Dermis microvascular lymphatic vessel endothelial cell (primary cell): Measurements from ENCODE around the gene DACT1. TPM values are rescaled to one million over a fixed set of nuclear protein-coding genes. Genes with fewer than 3 reads are reported as not detected.
"Not testable (repeated sequence)": the region's sequence is repeated elsewhere in the genome, so short reads cannot be mapped to it uniquely, and the experiment has no call there.

Source experiments
- DNase-seq, 2 donors: peaks; one replicate each; pipeline versions ENCODE4 v3.0.0 to v3.0.0-alpha.2; 2010; ENCODE audit warnings: low read depth in 2 of 2
- total RNA-seq: library from RNA; depleted of rRNA; stranded (reverse); fragments of >200 nt; gene quantifications from 2 replicates; pipeline ENCODE4 v1.2.1, GENCODE V29; 2014

The DACT1 gene, protein sequence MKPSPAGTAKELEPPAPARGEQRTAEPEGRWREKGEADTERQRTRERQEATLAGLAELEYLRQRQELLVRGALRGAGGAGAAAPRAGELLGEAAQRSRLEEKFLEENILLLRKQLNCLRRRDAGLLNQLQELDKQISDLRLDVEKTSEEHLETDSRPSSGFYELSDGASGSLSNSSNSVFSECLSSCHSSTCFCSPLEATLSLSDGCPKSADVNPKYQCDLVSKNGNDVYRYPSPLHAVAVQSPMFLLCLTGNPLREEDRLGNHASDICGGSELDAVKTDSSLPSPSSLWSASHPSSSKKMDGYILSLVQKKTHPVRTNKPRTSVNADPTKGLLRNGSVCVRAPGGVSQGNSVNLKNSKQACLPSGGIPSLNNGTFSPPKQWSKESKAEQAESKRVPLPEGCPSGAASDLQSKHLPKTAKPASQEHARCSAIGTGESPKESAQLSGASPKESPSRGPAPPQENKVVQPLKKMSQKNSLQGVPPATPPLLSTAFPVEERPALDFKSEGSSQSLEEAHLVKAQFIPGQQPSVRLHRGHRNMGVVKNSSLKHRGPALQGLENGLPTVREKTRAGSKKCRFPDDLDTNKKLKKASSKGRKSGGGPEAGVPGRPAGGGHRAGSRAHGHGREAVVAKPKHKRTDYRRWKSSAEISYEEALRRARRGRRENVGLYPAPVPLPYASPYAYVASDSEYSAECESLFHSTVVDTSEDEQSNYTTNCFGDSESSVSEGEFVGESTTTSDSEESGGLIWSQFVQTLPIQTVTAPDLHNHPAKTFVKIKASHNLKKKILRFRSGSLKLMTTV
- total RNA-seq: 0.13 TPM in 2 replicates

DNA sequence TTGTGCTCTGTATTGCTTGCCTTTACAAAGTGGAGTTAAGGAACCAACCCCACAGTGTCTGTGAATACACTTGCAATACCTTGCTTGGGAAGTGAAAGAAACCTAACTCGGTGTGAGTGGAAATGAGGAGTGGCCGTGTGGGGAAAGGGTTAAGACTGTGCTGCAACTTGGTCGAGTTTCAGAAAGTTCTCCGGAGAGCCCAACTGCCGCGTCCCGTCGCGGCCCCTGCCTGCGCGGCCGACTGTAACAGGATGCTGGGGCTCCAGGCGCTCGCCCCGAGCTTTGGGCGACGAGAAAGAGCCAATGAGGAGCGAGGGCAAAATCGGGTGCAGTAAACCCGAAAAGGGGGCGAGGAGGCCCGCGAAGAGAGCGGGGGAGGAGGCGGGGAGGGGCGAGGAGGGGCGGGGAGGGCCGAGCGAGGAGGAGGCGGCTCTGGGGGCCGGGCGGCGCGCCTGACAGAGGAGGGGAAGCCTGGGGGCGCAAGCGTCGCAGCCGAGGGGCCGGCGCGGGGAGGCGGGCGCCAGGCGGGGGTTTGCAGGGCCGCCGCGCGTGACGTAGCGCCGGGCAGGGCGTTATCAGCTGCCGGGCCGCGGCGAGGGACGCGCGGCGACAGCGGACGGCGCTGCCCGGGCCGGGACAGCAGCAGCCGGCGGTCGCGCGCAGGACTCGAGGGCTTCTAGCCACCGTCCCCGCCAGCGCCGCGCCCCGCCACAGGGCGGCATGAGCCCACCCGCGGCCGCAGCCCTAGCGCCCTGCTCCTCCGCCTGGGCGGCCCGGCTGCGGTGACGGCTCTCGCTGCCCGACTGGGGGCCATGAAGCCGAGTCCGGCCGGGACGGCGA is at the start of gene DACT1:
Gene DACT1, plus strand, starts transcription at position 572 of the 840 bp plus-strand sequence. Its CDS starts 241 bp downstream, at position 813.
- DNase-seq: peak; percentile 2 to 64

DNA sequence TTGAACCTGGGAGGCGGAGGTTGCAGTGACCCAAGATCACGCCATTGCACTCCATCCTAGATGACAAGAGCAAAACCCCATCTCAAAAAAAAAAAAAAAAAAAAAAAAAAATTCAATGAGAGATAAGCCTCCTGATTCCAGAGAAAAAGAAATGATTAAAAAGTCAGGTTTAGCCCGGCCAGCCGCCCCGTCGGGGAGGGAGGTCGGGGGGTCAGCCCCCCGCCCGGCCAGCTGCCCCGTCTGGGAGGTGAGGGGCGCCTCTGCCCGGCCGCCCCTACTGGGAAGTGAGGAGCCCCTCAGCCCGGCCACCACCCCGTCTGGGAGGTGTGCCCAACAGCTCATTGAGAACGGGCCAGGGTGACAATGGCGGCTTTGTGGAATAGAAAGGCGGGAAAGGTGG is 49.4 kb upstream of the DACT1 start:
- not testable (repeated sequence) for DNase-seq

GRCh38 chr14:58593977-58594376 is 43.8 kb upstream of the DACT1 start:
- DNase-seq: no peak

DNA sequence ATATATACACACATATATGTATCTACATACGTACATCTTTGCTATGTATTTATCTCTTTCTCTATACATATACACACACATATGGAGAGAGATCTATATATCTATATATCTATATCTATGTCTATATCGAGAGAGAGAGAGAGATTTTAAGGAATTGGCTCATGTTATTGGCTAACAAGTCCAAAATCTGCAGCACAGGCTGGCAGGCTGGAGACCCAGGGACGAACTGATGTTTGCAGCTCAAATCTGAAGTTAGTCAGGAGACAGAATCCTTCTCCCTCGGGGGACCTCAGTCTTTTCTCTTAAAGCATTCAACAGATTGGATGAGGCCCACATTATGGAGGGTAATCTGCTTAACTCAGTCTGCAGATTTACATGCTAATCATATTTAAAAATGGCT is 40.7 kb upstream of the DACT1 start:
- no peak for DNase-seq

DNA sequence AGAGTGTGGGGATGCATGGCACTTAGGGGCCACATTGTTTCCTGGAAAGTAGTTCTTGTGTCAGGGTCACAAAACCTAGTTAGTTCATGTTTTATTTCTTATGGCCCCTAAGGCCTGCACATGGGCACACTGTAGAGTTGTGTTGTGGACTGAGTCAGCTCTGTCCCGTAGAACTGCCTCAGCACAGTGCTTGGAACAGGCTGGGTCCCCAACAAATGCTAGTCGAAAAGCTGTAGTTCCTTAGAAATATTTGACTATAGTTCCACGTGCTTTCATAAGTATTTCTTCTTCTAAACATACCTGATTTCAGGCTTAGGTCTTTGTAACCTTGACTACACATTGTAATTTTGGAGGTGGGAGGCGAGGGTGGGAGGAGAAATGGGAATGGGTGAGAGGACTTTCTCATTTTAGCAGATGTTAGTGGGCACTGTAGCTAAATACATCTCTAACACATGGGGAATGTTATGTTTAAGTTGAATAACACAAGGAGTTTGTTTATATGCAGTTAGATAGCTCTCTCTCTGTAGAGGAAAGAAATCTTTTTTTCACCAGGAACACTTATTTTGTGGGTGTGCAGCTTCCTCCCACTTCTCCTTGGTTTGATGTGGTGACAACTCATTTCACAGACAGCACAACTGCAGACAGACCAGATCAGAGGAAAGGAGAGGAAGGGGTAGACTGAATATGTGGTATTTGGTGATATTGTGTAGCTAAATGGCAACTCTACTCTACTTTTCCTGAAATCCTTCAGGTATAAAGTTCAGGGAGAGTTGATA is 39.5 kb upstream of the DACT1 start:
- DNase-seq: no peak

GRCh38 chr14:58598804-58599525 is 38.8 kb upstream of the DACT1 start:
- DNase-seq: no peak

DNA sequence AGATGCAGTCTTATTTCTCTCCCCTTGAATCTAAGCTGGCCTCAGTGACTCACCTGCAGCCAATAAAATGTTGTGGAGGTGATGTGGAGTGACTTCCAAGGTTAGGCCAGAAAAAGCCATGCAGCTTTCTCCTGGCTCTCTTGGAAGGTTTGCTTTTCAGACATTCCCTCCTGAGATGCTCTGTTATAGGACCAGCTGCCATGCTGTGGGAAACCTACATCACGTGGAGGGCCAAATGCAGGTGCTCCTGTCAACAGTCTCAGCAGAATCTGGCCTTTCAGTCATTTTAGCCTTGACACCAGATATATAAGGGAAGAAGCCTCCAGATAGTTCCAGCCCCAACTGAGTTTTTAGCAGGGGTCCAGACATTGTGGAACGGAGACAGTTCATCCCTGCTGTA is 38.1 kb upstream of the DACT1 start:
- no peak for DNase-seq

DNA sequence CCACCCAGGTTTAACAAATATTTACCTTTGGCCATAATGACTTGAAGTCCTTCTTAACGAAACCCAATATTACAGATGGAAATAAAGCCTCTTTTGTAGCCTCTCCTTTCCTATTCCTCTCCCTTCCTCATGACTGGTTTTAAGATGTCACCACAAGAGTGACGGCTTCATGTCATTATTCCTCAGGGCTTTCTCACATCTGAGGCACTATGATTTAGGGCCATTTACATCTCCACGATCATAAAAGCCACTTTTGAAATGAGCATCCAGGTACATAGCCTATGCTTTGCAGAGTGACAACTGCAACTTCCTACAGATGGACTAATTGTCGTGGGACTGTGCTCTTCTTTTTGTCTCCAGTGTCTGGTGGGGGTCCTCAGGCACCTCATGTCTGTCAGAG is 32.3 kb upstream of the DACT1 start:
- no peak for DNase-seq

DNA sequence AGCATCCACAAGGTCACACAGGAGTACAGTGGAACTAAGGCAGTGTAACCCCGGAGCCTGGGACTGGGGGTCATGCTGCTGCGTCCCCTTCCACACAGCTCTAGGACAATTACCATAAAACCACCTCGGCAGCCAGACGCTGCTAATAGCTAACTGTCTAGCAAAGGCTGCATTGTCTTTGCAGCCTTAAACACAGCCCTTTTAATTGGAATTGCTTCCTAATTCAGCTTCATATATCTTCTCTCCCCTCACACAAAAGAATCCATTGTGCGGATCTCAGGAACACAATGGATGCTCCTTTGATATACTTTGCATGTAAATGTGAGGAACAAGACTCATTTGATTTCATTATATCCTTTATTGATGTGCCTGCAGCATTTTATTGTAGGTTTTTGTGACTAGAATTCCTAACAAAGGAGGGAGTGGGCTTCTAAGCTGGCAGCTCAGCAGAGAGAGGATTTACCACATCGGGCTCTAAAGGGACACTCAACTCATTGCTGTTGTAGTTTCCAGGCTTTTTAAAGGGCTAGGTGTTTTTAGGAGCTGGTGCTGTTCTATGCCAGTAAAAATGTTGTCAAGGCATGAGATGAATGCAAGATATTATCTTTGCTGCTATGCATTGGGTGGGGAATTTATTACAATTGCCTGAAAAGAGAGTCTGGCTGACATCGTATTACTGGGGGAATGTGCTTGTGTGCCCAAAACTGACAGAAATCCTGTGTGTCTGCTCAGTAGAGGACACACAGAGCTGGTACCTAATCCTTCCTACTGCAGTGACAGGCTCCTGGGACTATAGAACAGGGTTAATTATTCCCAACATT is 30.4 kb upstream of the DACT1 start:
- no peak for DNase-seq

DNA sequence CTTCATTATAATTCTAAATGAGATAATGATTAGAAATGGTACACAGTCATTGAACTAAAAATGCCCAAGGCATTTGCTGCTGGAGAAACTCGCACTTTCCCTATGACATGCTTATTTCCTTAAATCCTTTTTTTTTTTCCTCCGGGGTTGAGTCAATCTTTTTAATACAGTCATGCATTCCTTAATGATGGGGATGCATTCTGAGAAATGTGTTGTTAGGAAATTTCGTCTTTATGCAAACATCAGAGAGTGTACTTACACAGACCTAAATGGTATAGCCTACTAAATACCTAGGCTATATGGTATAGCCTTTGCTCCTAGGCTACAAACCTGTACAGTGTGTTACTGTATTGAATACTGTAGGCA is 29.8 kb upstream of the DACT1 start:
- no peak for DNase-seq

GRCh38 chr14:58617619-58618018 is 20.1 kb upstream of the DACT1 start:
- DNase-seq: no peak

DNA sequence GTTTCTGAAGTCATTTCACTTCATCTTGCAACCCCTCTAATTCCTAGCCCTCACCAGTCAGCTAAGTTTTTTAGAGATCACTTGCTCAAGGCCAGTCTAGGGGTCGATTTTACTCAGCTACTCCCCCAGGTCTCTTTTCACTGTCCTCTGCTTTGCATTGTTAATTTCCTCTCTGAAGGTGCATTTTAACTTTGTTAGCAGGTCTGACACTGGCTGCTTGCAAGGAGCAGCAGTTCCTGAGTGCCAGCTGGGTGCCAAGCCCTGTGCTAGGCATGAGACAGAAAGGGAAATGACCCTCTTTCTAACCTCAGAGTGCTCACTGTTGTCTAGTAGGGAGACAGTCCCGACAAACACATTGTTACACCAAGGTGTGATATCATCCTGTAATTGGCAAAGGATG is 17.8 kb upstream of the DACT1 start:
- DNase-seq: no peak

- no peak for DNase-seq
These were observed 12.3 kb upstream of the DACT1 start for GRCh38 chr14:58625438-58625837.

- no peak for DNase-seq
These were observed 11.3 kb upstream of the DACT1 start for GRCh38 chr14:58626431-58626831.

DNA sequence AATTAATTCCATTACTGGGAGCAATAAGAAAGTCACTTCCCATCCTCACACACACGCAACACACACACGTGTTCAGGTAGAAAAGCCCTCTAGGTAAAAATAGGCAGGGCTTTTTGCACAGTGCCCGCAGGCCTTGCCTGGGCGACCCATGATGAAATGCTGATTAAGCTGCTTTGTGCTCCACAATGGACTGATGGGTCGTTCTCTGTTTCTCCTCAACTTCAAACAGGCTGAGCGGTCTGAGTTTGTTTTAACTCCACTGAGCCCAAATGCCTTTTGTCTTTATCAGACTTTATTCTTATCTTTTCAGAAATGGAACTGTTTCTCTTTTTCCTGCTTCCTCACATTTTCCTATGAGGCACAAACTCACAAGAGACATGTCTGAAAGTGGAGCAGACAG is 9.4 kb upstream of the DACT1 start:
- no peak for DNase-seq

- DNase-seq: no peak
These were observed 8.5 kb upstream of the DACT1 start for GRCh38 chr14:58629281-58629680.

DNA sequence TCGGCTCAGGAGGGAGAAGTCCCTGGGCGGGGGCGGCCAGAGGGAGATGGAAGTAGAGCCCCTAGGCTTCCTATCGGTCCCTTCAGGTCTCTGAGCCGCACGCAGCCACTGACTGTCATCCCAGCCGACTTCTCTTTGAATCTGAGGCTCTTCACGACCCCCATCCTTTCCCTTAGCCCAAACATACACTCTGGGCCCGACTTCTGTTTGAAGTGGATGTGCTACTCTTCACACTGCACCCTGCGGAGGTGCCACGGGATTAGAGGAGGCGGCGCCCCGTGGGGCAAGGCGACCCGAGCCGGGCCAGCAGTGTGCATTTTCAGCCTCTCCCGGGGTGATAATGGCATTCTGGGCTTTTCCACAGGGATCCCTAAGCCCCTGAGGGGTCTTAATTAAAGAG is 6.0 kb upstream of the DACT1 start:
- DNase-seq: no peak

DNA sequence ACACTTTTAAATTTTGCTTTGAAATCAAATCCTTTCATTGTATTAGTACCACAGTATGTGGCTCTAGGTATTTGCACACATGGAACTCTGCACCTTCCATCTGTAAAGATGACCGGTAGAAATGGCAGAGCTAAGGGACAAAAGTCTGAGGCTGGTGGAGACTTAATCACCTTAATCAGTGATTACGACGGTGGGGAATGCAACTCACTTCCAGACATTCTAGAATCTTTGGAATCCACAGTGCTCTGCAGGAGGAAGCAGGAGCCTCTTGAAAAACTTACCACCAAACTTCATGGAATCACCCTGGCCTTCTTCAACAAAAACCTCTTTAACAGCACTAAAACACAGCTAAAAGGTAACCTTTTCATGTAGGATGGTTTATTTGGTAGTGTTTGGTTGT is 3.9 kb upstream of the DACT1 start:
- DNase-seq: no peak

DNA sequence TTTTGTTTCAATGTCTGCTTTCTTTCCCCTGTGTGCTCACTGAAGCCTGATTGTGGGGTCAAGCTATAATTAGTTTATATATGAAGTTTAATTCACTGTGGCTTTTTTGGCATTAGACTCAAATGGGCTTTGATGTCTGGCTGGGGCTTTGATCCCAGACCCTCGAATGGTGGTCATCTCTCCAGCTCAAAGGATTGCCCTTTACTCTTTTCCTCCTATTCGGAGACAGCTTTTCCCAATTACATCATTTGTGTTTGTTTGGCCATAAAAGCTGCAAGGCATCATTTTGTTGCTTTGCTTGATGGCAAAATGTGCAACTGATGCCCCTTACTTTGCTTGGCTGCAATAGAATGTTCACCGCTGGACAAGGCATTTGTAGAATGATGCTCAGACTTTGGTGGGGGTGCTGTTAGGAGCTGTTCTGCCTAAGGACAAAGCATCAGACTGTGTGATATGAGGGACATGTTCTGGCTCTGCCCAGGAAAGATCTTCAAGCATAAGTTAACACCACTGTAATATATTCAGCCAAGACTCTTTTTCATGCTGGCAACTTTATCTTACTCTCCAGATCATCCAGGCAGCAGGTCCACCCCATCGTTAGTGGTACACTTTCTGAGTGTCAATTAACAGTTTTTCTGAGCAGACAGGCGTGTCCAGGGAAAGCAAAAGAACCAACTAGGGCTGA is 3.2 kb upstream of the DACT1 start:
- no peak for DNase-seq
